Keratinocyte (primary cell): Measurements from ENCODE around the gene MLIP. TPM values are rescaled to one million over a fixed set of nuclear protein-coding genes. Genes with fewer than 3 reads are reported as not detected.

Source experiments
- DNase-seq: peaks from one replicate; pipeline ENCODE4 v3.0.0-alpha.2; 2011; ENCODE audit warnings: low read depth, missing footprints, low spot score
- FAIRE-seq: peaks from 2 replicates; lab custom pipeline; 2011; peaks lifted over from hg19 to GRCh38; lab: Jason Lieb, UNC
- H2AFZ ChIP-seq: 2 replicates; pipeline ENCODE4 v1.6.0; 2012; ENCODE audit warnings: low read length, control low read depth, inconsistent platforms; ENCODE audit not compliant: control insufficient read depth
- H3K27ac ChIP-seq: 2 replicates; pipeline ENCODE4 v1.5.1; 2011; ENCODE audit warnings: low read length; ENCODE audit not compliant: control insufficient read depth, insufficient read depth
- H3K27me3 ChIP-seq: 3 replicates; pipeline ENCODE4 v1.6.0; 2011; ENCODE audit warnings: low read length; ENCODE audit not compliant: control insufficient read depth, insufficient read depth; ENCODE audit errors: extremely low read depth
- H3K36me3 ChIP-seq, 2 experiments: 2 replicates in 1 of 2; 3 replicates in 1 of 2; pipeline ENCODE4 v1.5.1; 2011; ENCODE audit warnings: low read length in 2 of 2, mild to moderate bottlenecking in 1 of 2; ENCODE audit not compliant: control insufficient read depth in 2 of 2, insufficient read depth in 2 of 2; ENCODE audit errors: extremely low read depth in 1 of 2
- H3K4me1 ChIP-seq: 3 replicates; pipeline ENCODE4 v1.5.1; 2011; ENCODE audit warnings: low read length; ENCODE audit not compliant: control insufficient read depth, insufficient read depth; ENCODE audit errors: extremely low read depth
- H3K4me2 ChIP-seq: 3 replicates; pipeline ENCODE4 v1.6.0; 2011; ENCODE audit warnings: low read depth, low read length; ENCODE audit not compliant: control insufficient read depth, insufficient read depth; ENCODE audit errors: extremely low read depth
- H3K4me3 ChIP-seq, 3 experiments: fragments of 200-600 bp in 1 of 3; sonication (generic) in 1 of 3; 2 replicates in 2 of 3; 3 replicates in 1 of 3; pipeline ENCODE4 v1.5.1; 2011 to 2016; ENCODE audit warnings: low read length in 3 of 3, mild to moderate bottlenecking in 3 of 3, control low read depth in 2 of 3, inconsistent platforms in 1 of 3, low read depth in 1 of 3, mixed read lengths in 1 of 3, mixed run types in 1 of 3, moderate library complexity in 1 of 3; ENCODE audit not compliant: control insufficient read depth in 2 of 3, insufficient read depth in 2 of 3; ENCODE audit errors: extremely low read depth in 1 of 3
- H3K79me2 ChIP-seq: 2 replicates; pipeline ENCODE4 v1.6.0; 2012; ENCODE audit warnings: low read length; ENCODE audit not compliant: control insufficient read depth, insufficient read depth
- H3K9ac ChIP-seq: 3 replicates; pipeline ENCODE4 v1.6.0; 2011; ENCODE audit warnings: low read length; ENCODE audit not compliant: control insufficient read depth, insufficient read depth; ENCODE audit errors: extremely low read depth
- H3K9me1 ChIP-seq: 3 replicates; pipeline ENCODE4 v1.6.0; 2011; ENCODE audit warnings: low read length; ENCODE audit not compliant: control insufficient read depth, insufficient read depth; ENCODE audit errors: extremely low read depth
- H3K9me3 ChIP-seq: 2 replicates; pipeline ENCODE4 v1.5.1; 2012; ENCODE audit warnings: low read depth, low read length; ENCODE audit not compliant: control insufficient read depth
- H4K20me1 ChIP-seq: 3 replicates; pipeline ENCODE4 v1.6.0; 2011; ENCODE audit warnings: low read length; ENCODE audit not compliant: control insufficient read depth, insufficient read depth; ENCODE audit errors: extremely low read depth
- CTCF ChIP-seq, 3 experiments: IDR thresholded peaks in 1 of 3; conservative IDR thresholded peaks in 1 of 3; optimal IDR thresholded peaks in 1 of 3; 2 replicates in 2 of 3; 3 replicates in 1 of 3; pipeline versions ENCODE3 to v1.5.1; 2011; ENCODE audit warnings: low read length in 3 of 3, mild to moderate bottlenecking in 3 of 3, moderate library complexity in 2 of 3, control low read depth in 1 of 3, inconsistent platforms in 1 of 3; ENCODE audit not compliant: insufficient read depth in 2 of 3; ENCODE audit errors: extremely low read depth in 1 of 3
- EZH2 ChIP-seq: IDR thresholded peaks from one replicate; pipeline ENCODE4 v1.6.1; 2012; ENCODE audit warnings: inconsistent platforms, mild to moderate bottlenecking, low read length, moderate library complexity
- dilution Hi-C: fragments of 300-500 bp; cut with MboI; formaldehyde crosslinking; loops from one replicate; pipeline ENCODE4 v1.7.0; 2020; ENCODE audit warnings: low sequenced_read_pairs; ENCODE audit not compliant: extremely low pct_ligation_motif_present
- polyA plus RNA-seq, 5 experiments: library from polyadenylated mRNA; depleted of rRNA in 3 of 5; stranded (reverse) in 3 of 5; stranded (forward) in 1 of 5; unstranded in 1 of 5; fragments of >200 nt; gene quantifications; 1 replicate in 1 of 5; 2 replicates in 3 of 5; 3 replicates in 1 of 5; pipeline versions ENCODE4 v1.2.1 to v1.2.3, GENCODE V29; 2011 to 2012; ENCODE audit warnings: missing spikeins in 2 of 5, low read depth in 1 of 5, low replicate concordance in 1 of 5

MLIP gene
- polyA plus RNA-seq, 1 donor (not counting 4 experiments of a cell fraction or from before 2014, with no cell fraction given), result 0.87 TPM

GRCh38 chr6:54315656-54316055, 204.4 kb downstream of the MLIP start:
- TF ChIP-seq CTCF (optimal IDR thresholded peaks at IDR 0.05 in 1 of 3, IDR thresholded peaks at IDR 0.05 in 1 of 3, conservative IDR thresholded peaks at IDR 0.05 in 1 of 3; ENCODE audit: extremely low read depth in 1 of 3, insufficient read depth in 2 of 3, low read length in 3 of 3), result no peak
- TF ChIP-seq EZH2, result no peak
- peak; percentile 36 for FAIRE-seq
- Histone ChIP-seq H3K79me2 (no peaks in the 10 kb centered on the region), H3K36me3 (no peaks in the 10 kb centered on the region), H3K4me3 (no peak overlapping the region), H3K9me3 (no peaks in the 10 kb centered on the region), H3K4me2 (peak overlapping the region; percentile 48), H3K4me1 (peaks cover 4% of the 10 kb centered on the region), H3K27ac (no peak overlapping the region), H3K27me3 (no peaks in the 10 kb centered on the region), H3K9ac (no peak overlapping the region), H4K20me1 (no peaks in the 10 kb centered on the region), H3K9me1 (no peaks in the 10 kb centered on the region), H2AFZ (peak overlapping the region; percentile 70)
- no peak for DNase-seq
- dilution Hi-C loops, result no loop called here

Other genes with a start within 250 kb of the MLIP start
- gene TINAG, start 197.0 kb downstream of the MLIP start, polyA plus RNA-seq, result not detected in 3 replicates